ENCODE measurements around the gene NCAPD2.

Gene NCAPD2

GRCh38 chr12:6540181-6540877, 46.4 kb downstream of the NCAPD2 start:
- H3K4me3 ChIP-seq (ENCODE audit: low read depth, low read length), result no peak overlapping the region
- no peak for DNase-seq (ENCODE audit: low read depth)
- no peak for TF ChIP-seq CTCF (IDR thresholded peaks at IDR 0.05; ENCODE audit: control insufficient read depth, extremely low read depth, insufficient read depth)

- H3K4me3 ChIP-seq (ENCODE audit: low read depth, low read length), result no peak overlapping the region
- no peak for DNase-seq (ENCODE audit: low read depth)
- no peak for TF ChIP-seq CTCF (IDR thresholded peaks at IDR 0.05; ENCODE audit: control insufficient read depth, extremely low read depth, insufficient read depth)
Observed at GRCh38 chr12:6541371-6542165, 47.7 kb downstream of the NCAPD2 start.

DNA sequence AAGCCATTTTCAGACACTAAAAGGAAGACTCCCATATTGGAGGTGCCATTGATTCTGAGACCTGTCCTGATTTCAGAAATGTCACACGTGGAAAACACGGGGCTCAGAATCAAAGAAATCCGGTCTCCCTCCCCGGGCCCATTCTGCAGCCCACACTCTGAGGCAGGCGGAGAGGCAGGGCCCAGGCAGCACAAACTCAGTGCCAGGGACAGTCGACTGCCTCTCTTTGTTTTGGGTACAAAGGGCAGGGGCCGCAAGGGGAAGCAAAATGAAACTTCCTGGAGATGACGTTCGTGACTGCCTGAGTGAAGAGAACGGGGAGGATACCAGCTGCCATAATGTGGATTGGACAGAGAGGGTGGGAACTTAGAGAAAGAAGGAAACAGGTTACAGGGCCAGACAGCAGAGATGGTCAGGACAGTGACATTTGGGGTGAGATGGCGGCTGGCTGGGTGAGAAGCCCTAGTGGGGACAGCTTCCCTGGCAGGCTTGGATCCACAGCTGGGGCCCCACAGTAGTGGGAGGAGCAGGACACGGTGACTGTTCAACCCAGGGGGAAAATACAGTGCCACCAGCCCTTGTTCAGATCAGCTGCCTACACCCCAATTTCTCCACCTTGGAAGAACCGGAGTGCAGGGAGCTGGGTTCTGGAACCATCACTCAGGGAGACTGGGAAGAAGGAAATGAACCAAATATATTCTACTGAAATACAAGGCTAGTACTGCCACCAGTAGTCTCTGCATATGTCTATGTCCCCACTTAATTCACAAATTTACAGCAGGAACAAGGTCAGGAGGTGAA, 48.5 kb downstream of the NCAPD2 start:
- H3K4me3 ChIP-seq (ENCODE audit: low read depth, low read length), result no peak overlapping the region
- no peak for DNase-seq (ENCODE audit: low read depth)
- TF ChIP-seq CTCF (IDR thresholded peaks at IDR 0.05; ENCODE audit: control insufficient read depth, extremely low read depth, insufficient read depth), result no peak

GRCh38 chr12:6546016-6546415, 52.1 kb downstream of the NCAPD2 start:
- TF ChIP-seq CTCF (IDR thresholded peaks at IDR 0.05; ENCODE audit: control insufficient read depth, extremely low read depth, insufficient read depth), result no peak
- no peak overlapping the region for H3K4me3 ChIP-seq (ENCODE audit: low read depth, low read length)
- no peak for DNase-seq (ENCODE audit: low read depth)

DNA sequence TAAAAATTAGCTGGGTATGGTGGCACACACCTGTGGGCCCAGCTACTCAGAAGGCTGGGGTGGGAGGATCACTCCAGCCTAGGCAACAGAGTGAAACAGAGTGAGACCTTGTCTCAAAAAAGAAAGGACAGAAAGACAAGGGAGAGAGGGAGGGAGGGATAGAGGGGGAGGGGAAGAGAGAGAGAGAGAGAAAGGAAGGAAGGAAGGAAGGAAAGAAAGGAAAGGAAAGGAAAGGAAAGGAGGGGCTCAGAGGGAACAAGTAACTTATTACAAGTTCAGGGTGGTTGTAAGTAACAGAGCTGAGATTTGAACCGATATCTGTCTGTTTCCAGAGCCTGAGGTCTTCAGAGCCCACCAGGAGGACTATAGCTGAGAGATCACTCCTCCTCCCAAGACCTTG, 53.7 kb downstream of the NCAPD2 start:
- no peak for TF ChIP-seq CTCF (IDR thresholded peaks at IDR 0.05; ENCODE audit: control insufficient read depth, extremely low read depth, insufficient read depth)
- H3K4me3 ChIP-seq (ENCODE audit: low read depth, low read length), result no peak overlapping the region
- DNase-seq (ENCODE audit: low read depth), result no peak

DNA sequence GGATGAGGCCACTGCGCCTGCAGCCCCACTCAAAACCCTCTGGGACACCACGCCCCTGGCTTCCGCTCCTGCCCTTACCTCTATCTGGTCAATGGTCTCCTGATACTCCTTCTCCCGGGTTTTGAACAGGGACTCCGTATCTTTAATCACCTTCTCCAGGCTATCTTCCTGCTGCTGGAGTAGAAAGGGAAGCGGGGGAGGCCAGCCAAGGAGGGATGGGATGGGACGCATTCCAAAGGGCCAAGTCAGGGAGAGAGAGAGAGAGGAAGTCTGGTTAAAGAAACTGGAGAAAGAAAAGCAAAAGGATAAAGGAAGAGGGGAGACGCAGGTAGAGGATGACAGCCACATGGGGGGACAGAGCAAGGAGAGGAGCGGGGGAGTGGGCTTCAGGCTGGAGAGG, 54.1 kb downstream of the NCAPD2 start:
- TF ChIP-seq CTCF (IDR thresholded peaks at IDR 0.05; ENCODE audit: control insufficient read depth, extremely low read depth, insufficient read depth), result no peak
- no peak for DNase-seq (ENCODE audit: low read depth)
- H3K4me3 ChIP-seq (ENCODE audit: low read depth, low read length), result no peak overlapping the region
